ENCODE measurements around the gene TMEM218.

The TMEM218 gene

GRCh38 chr11:125053167-125053566 lies 58.3 kb downstream of the TMEM218 start:
- no peak for DNase-seq (ENCODE audit: low read depth)

GRCh38 chr11:125052047-125052446 lies 59.4 kb downstream of the TMEM218 start:
- no peak for DNase-seq (ENCODE audit: low read depth)

GRCh38 chr11:125049164-125049792 lies 62.1 kb downstream of the TMEM218 start:
- no peak for DNase-seq (ENCODE audit: low read depth)
